WI38 (cell line): Measurements from ENCODE around the gene WDR26.

Experiments used
- H3K4me3 ChIP-seq: 2 replicates; pipeline ENCODE4 v1.5.1; 2011; ENCODE audit warnings: low read depth, mild to moderate bottlenecking, control low read depth, low read length
- TF ChIP-seq, protein P1 (sequence below): IDR thresholded peaks from 2 replicates; pipeline ENCODE4 v1.5.1; 2012; ENCODE audit warnings: low read depth, mild to moderate bottlenecking, control low read depth, low read length

The WDR26 gene

DNA sequence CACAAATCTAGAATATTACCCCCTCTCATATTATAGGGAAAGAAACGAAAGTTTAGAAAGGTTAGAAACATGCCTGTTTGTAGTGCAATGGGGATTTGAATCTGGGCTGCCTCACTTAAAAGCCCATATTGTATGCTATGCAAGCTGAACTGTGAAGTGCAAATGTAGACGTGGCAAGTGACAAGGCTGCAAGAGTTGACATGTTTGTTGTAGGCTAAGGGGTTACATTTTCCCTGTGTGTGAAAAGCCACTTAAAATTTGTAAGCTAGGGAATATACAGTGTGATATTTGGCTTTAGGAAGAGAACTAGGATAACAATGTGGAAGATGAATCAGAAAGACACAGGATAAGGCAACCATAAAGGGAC lies 29.0 kb downstream of the WDR26 start:
- H3K4me3 ChIP-seq, result no peak overlapping the region
- TF ChIP-seq, protein P1, sequence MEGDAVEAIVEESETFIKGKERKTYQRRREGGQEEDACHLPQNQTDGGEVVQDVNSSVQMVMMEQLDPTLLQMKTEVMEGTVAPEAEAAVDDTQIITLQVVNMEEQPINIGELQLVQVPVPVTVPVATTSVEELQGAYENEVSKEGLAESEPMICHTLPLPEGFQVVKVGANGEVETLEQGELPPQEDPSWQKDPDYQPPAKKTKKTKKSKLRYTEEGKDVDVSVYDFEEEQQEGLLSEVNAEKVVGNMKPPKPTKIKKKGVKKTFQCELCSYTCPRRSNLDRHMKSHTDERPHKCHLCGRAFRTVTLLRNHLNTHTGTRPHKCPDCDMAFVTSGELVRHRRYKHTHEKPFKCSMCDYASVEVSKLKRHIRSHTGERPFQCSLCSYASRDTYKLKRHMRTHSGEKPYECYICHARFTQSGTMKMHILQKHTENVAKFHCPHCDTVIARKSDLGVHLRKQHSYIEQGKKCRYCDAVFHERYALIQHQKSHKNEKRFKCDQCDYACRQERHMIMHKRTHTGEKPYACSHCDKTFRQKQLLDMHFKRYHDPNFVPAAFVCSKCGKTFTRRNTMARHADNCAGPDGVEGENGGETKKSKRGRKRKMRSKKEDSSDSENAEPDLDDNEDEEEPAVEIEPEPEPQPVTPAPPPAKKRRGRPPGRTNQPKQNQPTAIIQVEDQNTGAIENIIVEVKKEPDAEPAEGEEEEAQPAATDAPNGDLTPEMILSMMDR, result no peak

DNA sequence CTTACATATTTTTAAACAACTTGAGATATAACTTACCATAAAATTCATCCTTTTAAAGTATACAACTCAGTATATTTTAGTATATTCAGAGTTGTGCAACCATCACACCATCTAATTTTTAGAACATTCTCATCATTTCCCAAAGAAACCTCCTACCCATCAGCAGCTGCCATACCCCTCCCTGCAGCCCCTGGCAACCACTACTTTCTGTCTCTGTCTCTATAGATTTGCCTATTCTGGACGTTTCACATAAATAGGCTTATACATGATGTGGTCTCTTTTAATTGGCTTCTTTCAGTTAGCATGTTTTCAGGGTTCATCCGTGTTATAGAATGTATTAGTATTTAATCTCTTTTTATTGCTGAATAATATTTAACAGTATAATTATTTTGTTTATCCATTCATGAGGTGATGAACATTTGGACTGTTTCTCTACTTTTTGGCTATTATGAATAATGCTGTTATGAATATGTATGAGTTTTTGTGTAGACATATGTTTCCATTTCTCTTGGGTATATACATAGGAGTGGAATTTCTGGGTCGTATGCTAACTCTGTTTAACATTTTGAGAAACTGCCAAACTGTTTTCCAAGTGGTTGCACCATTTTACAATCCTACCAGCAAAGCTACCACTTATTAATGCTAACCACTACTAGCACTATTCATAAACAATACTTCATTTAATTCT lies 29.5 kb downstream of the WDR26 start:
- H3K4me3 ChIP-seq, result no peak overlapping the region
- TF ChIP-seq, protein P1, result no peak

DNA sequence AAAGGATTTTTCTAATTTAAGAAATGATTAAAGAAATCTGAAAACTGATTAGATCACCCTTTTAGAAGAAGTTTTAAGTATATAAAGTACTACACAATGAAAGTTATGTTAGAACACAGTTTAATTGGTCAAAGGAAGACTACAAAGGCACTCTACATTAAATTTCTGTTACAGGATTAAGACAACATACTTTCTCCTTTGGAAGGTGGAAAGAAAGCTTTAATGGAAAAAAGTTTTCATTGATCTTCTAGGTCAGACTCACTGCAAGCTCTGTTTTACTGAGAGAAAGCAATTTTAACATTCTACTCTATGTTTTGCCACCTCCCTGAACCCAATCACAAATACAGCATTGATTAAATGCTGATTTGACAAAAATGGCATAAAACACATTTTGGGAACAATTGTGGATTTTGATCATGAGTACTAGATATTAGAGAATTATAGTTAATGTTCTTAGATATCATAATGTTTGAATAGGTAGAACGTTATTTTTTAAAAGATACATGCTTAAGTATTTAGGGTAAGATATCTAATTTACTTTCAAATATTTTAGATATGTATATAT lies 32.0 kb downstream of the WDR26 start:
- TF ChIP-seq, protein P1, result no peak
- no peak overlapping the region for H3K4me3 ChIP-seq

DNA sequence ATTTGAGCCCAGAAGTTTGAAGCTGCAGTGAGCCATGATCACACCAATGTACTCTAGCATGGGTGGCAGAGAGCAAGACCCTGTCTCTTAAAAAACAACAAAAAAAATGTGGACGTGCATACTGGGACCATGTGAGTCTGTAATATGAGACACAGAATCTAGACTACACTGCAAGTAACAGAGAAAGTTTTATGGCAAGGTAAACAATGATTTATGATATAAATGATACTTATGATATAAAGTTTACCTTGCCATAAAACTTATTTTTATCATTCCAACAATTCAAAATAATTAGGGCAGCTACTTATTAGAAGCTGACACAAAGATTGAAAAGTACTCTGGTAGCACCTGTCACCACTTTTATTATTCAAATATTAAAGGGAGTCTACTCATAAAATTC lies 34.7 kb downstream of the WDR26 start:
- H3K4me3 ChIP-seq, result no peak overlapping the region
- TF ChIP-seq, protein P1, result no peak

DNA sequence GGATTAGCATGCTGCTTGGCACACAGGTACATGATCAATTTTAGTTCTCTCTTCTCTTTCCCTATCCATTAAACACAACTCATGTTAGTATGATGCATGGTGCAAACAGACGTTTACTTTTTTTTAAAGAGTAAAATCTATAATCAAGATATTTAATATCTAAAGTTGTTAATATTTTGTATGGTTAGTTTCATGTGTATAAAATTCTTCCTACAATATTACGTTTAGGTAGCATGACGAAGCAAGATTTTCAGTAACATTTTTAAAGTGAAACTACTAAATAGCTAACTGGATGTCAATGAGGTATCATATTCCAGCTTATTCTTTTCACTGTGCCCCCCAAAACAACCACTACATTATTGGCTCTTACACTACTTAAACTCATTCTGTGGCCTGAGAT lies 41.3 kb downstream of the WDR26 start:
- H3K4me3 ChIP-seq, result no peak overlapping the region
- TF ChIP-seq, protein P1, result no peak

DNA sequence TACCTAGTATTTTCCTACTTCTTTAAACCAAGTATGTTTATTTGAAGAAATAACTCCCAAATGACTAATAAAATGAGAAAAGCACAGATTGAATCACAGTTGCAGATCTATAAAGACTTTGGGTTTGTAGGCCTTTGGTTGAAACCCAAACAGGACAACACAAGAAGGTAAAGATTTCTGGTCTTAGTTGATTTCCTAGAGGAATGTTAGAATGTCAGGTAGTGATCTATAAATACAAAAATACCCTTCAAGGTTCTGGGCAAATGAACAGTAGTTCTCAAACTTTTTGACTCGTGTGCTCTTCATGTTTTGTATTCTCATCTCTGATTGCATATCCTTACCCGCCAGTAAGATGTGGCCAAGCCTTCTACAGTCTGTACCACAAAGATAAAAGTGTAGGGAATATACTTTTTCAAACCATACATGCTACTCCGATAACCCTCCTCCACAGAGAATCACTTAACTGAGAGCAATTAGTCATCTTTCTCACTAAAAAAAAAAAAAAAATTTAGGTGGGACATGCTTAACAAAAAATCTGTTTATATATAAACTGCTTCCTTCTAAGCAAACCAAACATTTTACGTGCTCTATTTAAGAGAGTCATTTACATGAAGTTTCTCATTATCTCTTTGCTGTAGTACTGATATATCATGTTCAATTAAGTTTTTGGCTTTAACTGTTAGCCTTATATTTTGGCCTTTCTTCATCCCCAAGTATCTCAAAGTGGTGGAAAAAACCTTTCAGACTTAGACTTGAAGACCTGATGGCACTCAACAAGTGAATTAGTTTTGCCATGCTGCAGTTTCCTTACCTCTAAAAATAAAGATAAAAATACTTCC lies 42.0 kb downstream of the WDR26 start:
- H3K4me3 ChIP-seq, result no peak overlapping the region
- TF ChIP-seq, protein P1, result no peak

DNA sequence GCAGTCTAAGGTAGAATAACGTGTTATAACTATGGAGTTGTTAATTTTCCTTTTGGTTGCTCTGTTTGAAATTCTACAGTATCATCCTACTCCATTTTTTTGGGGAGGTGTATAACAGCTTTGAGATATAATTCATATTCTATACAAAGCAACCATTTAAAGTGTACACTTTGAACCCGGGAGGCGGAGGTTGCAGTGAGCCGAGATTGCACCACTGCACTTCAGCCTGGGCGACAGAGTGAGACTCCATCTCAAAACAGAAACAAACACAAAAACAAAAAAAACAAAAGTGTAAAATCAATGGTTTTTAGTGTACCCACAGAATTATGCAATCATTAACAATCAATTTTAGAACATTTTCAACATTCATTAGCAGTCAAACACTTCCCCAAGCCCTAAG lies 44.1 kb downstream of the WDR26 start:
- TF ChIP-seq, protein P1, result no peak

More for the DNA sequence above, 44.1 kb downstream of the WDR26 start:
- no peak overlapping the region for H3K4me3 ChIP-seq
